Activated naive CD8-positive, alpha-beta T cell treated with anti-CD3 and anti-CD28 coated beads, Interleukin-2, amount 50 U/mL, for 24 hours (primary cell): ENCODE results near the gene MMS22L.

Experiments
- ATAC-seq: fragments of 150-1000 bp; cut with Tn5 transposase; one replicate; pipeline ENCODE4 v1.10.0; 2021
- DNase-seq: peaks from one replicate; pipeline ENCODE4 v3.0.0; 2021
- H3K27ac Mint-ChIP-seq: one replicate; pipeline ENCODE4 v1.8.0; 2021; ENCODE audit warnings: mild to moderate bottlenecking, mixed read lengths
- H3K27me3 Mint-ChIP-seq: one replicate; pipeline ENCODE4 v1.8.0; 2021; ENCODE audit warnings: mixed read lengths
- H3K36me3 Mint-ChIP-seq: one replicate; pipeline ENCODE4 v1.8.0; 2021; ENCODE audit warnings: low read depth, mixed read lengths
- H3K4me1 Mint-ChIP-seq: one replicate; pipeline ENCODE4 v1.8.0; 2021; ENCODE audit warnings: mixed read lengths
- H3K4me3 Mint-ChIP-seq: one replicate; pipeline ENCODE4 v1.8.0; 2021; ENCODE audit warnings: mild to moderate bottlenecking, moderate library complexity, mixed read lengths
- H3K9me3 Mint-ChIP-seq: one replicate; pipeline ENCODE4 v1.8.0; 2021; ENCODE audit warnings: mixed read lengths

The MMS22L gene

DNA sequence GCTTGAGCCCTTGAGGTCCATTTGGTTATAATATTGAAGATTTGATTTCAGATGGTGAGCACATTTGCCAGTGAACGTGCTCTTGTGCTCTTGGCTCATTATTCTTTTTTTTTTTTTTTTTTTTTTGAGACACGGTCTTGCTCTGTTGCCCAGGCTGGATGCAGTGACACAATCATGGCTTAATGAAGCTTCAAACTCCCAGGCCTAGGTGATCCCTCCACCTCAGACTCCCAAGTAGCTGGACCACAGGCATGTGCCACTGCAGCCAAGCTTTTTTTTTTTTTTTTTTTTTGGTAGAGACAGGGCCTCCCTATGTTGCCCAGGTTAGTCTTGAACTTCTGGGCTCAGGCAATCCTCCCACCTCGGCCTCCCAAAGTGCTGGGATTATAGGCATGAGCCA lies 182.3 kb downstream of the MMS22L start:
- peaks cover 6% of the 10 kb centered on the region for H3K4me1 Mint-ChIP-seq
- H3K9me3 Mint-ChIP-seq: no peaks in the 10 kb centered on the region
- H3K4me3 Mint-ChIP-seq: no peak overlapping the region
- no peaks in the 10 kb centered on the region for H3K36me3 Mint-ChIP-seq
- no peak for ATAC-seq
- no peak overlapping the region for H3K27ac Mint-ChIP-seq
- H3K27me3 Mint-ChIP-seq: no peaks in the 10 kb centered on the region
- DNase-seq: no peak

GRCh38 chr6:97097068-97098047 lies 185.7 kb downstream of the MMS22L start:
- Mint-ChIP-seq H3K27me3 (no peaks in the 10 kb centered on the region), H3K9me3 (no peaks in the 10 kb centered on the region), H3K4me3 (no peak overlapping the region), H3K4me1 (peaks cover 7% of the 10 kb centered on the region), H3K36me3 (no peaks in the 10 kb centered on the region), H3K27ac (no peak overlapping the region)
- DNase-seq: no peak
- ATAC-seq: no peak

DNA sequence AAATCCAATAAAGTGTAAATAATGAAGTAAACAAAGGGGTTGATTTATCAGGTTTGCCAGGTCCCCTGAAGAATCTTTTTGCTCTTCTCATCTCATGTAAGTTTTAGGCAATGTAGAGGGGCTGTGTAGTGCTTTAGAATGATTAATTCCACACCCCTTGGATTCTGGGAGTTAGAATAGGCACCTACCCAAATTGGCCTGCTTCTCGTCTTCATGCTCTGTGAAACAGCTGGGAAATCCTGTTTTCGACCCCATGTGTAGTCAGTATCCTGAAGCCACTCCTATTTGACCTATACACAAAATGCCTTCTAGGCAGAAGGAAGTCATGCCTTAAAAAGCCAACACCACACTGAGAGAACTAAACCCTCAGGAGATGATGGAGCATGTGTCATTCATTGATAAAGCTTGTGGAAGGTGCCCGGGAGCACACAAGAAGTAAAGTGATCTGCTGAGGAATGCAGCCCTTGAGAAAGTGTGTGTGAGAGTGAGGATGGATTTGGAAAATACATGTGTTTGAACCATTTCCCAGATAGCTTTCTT lies 187.6 kb downstream of the MMS22L start:
- ATAC-seq (no peak), DNase-seq (no peak)
- Mint-ChIP-seq H3K27me3 (no peaks in the 10 kb centered on the region), H3K4me1 (peaks cover 3% of the 10 kb centered on the region), H3K4me3 (no peak overlapping the region), H3K27ac (no peak overlapping the region), H3K36me3 (no peaks in the 10 kb centered on the region), H3K9me3 (no peaks in the 10 kb centered on the region)

GRCh38 chr6:97094376-97094775 lies 188.6 kb downstream of the MMS22L start:
- Mint-ChIP-seq H3K4me1 (peaks cover 3% of the 10 kb centered on the region), H3K27ac (no peak overlapping the region)

DNA sequence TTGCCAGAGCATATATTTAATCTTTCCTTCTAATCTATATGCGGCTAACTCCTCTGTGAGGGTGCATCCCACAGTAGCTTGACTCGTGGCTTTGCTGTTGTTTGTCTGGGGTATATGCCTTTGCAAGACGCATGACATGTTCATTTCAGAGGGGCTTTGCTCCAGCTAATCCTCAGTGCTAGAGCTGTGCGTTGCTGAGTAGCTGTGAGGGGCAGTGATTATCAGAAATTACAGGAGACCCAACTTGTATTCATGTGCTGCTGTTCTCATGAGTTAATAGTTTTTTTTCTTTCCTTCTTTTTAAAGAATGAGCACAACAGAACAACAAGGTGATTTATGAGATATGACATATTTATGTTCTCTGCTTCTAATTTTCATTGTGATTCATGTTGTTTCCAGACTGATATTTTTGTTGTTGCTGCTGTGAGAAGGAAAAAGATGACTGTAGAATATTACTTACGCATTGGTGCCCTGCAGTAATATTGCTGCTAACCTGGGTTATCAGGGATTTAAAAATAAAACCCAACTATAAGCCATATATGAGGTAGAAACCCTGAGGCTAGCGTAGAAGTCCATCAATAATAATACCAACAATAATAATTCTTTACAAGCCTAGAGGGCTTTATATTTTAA lies 190.2 kb downstream of the MMS22L start:
- H3K9me3 Mint-ChIP-seq: no peaks in the 10 kb centered on the region
- no peak for ATAC-seq
- DNase-seq: no peak

More at GRCh38 chr6:97094376-97094775, 188.6 kb downstream of the MMS22L start:
- ATAC-seq (no peak), DNase-seq (no peak)
- no peak overlapping the region for H3K4me3 Mint-ChIP-seq
- no peaks in the 10 kb centered on the region for H3K36me3 Mint-ChIP-seq
- no peaks in the 10 kb centered on the region for H3K27me3 Mint-ChIP-seq
- H3K9me3 Mint-ChIP-seq: no peaks in the 10 kb centered on the region

More for the DNA sequence above, 190.2 kb downstream of the MMS22L start:
- Mint-ChIP-seq H3K4me3 (no peak overlapping the region), H3K36me3 (no peaks in the 10 kb centered on the region), H3K4me1 (peaks cover 3% of the 10 kb centered on the region), H3K27me3 (no peaks in the 10 kb centered on the region), H3K27ac (no peak overlapping the region)
